CD14-positive monocyte (primary cell): ENCODE results near the gene LRRC4. TPM values are rescaled to one million over a fixed set of nuclear protein-coding genes. Genes with fewer than 3 reads are reported as not detected.

ENCODE experiments used
- DNase-seq, 3 donors: peaks; one replicate each; pipeline ENCODE4 v3.0.0-alpha.2; 2011 to 2022
- H2AFZ ChIP-seq: 2 replicates; pipeline ENCODE4 v1.6.0; 2012; ENCODE audit warnings: mild to moderate bottlenecking, low read depth, low read length, inconsistent platforms; ENCODE audit not compliant: insufficient read depth, poor library complexity, severe bottlenecking
- H3K27ac ChIP-seq, 2 donors: 1 replicate in 1 of 2; 2 replicates in 1 of 2; pipeline ENCODE4 v1.5.1; 2012 to 2013; ENCODE audit warnings: low read length in 2 of 2, control low read depth in 1 of 2, inconsistent platforms in 1 of 2, low read depth in 1 of 2, mild to moderate bottlenecking in 1 of 2
- H3K27me3 ChIP-seq, 2 donors: one replicate each; pipeline versions ENCODE4 v1.6.0 to v1.6.1; 2011 to 2013; ENCODE audit warnings: low read length in 2 of 2; ENCODE audit not compliant: control insufficient read depth in 2 of 2, insufficient read depth in 2 of 2
- H3K36me3 ChIP-seq, 2 donors: replicated peaks in 1 of 2; 1 replicate in 1 of 2; 2 replicates in 1 of 2; pipeline versions ENCODE4 v1.5.1 to v1.6.1; 2012 to 2013; ENCODE audit warnings: low read length in 2 of 2, control low read depth in 1 of 2, inconsistent platforms in 1 of 2, mild to moderate bottlenecking in 1 of 2; ENCODE audit not compliant: insufficient read depth in 2 of 2, control insufficient read depth in 1 of 2
- H3K4me1 ChIP-seq, 2 donors: 1 replicate in 1 of 2; 2 replicates in 1 of 2; pipeline versions ENCODE4 v1.5.1 to v1.6.1; 2012 to 2013; ENCODE audit warnings: low read length in 2 of 2, control low read depth in 1 of 2, inconsistent platforms in 1 of 2, mild to moderate bottlenecking in 1 of 2, moderate library complexity in 1 of 2; ENCODE audit not compliant: insufficient read depth in 2 of 2, control insufficient read depth in 1 of 2
- H3K4me2 ChIP-seq: replicated peaks from 2 replicates; pipeline ENCODE3; 2012; ENCODE audit warnings: low read length, moderate library complexity, mild to moderate bottlenecking; ENCODE audit not compliant: poor library complexity, severe bottlenecking; ENCODE audit errors: extremely low read depth
- H3K4me3 ChIP-seq, 3 experiments: fragments of 200-600 bp in 1 of 3; sonication (generic) in 1 of 3; replicated peaks in 1 of 3; 1 replicate in 2 of 3; 2 replicates in 1 of 3; pipeline ENCODE4 v1.5.1; 2011 to 2013; ENCODE audit warnings: low read length in 3 of 3, mild to moderate bottlenecking in 3 of 3, control low read depth in 2 of 3, low read depth in 2 of 3, inconsistent platforms in 1 of 3, moderate library complexity in 1 of 3
- H3K79me2 ChIP-seq: 2 replicates; pipeline ENCODE4 v1.6.0; 2012; ENCODE audit warnings: mild to moderate bottlenecking, control low read depth, inconsistent platforms, low read length, moderate library complexity; ENCODE audit not compliant: insufficient read depth
- H3K9ac ChIP-seq: 2 replicates; pipeline ENCODE4 v1.6.0; 2017; ENCODE audit warnings: low read length, mild to moderate bottlenecking; ENCODE audit not compliant: insufficient read depth, poor library complexity, severe bottlenecking
- H3K9me3 ChIP-seq, 2 donors: replicated peaks in 1 of 2; 1 replicate in 1 of 2; 2 replicates in 1 of 2; pipeline versions ENCODE4 v1.5.1 to v1.6.1; 2012 to 2013; ENCODE audit warnings: low read length in 2 of 2, control low read depth in 1 of 2; ENCODE audit not compliant: control insufficient read depth in 1 of 2, insufficient read depth in 1 of 2
- H4K20me1 ChIP-seq: 2 replicates; pipeline ENCODE4 v1.6.0; 2012; ENCODE audit warnings: mild to moderate bottlenecking, low read length, control low read depth, moderate library complexity; ENCODE audit not compliant: insufficient read depth
- H3K27ac Mint-ChIP-seq, 7 donors: one replicate each; pipeline ENCODE4 v1.8.0; 2020; ENCODE audit warnings: mild to moderate bottlenecking in 7 of 7, mixed read lengths in 7 of 7, moderate library complexity in 6 of 7, inconsistent platforms in 2 of 7
- H3K27me3 Mint-ChIP-seq, 3 donors: one replicate each; pipeline ENCODE4 v1.8.0; 2021 to 2022; ENCODE audit warnings: low read depth in 3 of 3, mild to moderate bottlenecking in 3 of 3, mixed read lengths in 3 of 3, moderate library complexity in 3 of 3, inconsistent platforms in 1 of 3
- H3K36me3 Mint-ChIP-seq, 2 donors: one replicate each; pipeline ENCODE4 v1.8.0; 2020; ENCODE audit warnings: mixed read lengths in 2 of 2, inconsistent platforms in 1 of 2, mild to moderate bottlenecking in 1 of 2
- H3K4me1 Mint-ChIP-seq: one replicate; pipeline ENCODE4 v1.8.0; 2020; ENCODE audit warnings: mild to moderate bottlenecking, mixed read lengths
- H3K4me3 Mint-ChIP-seq, 2 donors: one replicate each; pipeline ENCODE4 v1.8.0; 2020; ENCODE audit warnings: mild to moderate bottlenecking in 2 of 2, mixed read lengths in 2 of 2, moderate library complexity in 1 of 2
- H3K9me3 Mint-ChIP-seq, 7 donors: one replicate each; pipeline ENCODE4 v1.8.0; 2020 to 2022; ENCODE audit warnings: mixed read lengths in 7 of 7, mild to moderate bottlenecking in 6 of 7, moderate library complexity in 6 of 7, inconsistent platforms in 2 of 7
- CTCF ChIP-seq: fragments of 200-600 bp; IDR thresholded peaks from one replicate; pipeline ENCODE4 v1.8.0; 2022; ENCODE audit warnings: antibody characterized with exemption, mild to moderate bottlenecking
- WGBS: methylation state at CpG from one replicate; pipeline ENCODE4 v1.1.5; 2013; ENCODE audit warnings: missing lambda C conversion rate; ENCODE audit not compliant: insufficient coverage; 5-methylcytosine and 5-hydroxymethylcytosine counted together
- intact Hi-C, 2 donors: fragments of 100-400 bp; cut with micrococcal nuclease; formaldehyde crosslinking; loops; one replicate each; pipeline versions ENCODE4 v1.15.0 to v1.15.1; 2023
- polyA plus RNA-seq, 3 donors: library from polyadenylated mRNA; depleted of rRNA in 1 of 3; unstranded in 2 of 3; stranded (reverse) in 1 of 3; fragments of 300-500 nt in 2 of 3; fragments of >200 nt in 1 of 3; fragmentation: Illumina TruSeq in 2 of 3; gene quantifications; 1 replicate in 2 of 3; 2 replicates in 1 of 3; pipeline ENCODE4 v1.2.3, GENCODE V29; 2012 to 2021

Gene LRRC4
- polyA plus RNA-seq, 3 donors: 0.12 to 3.3 (median 0.91) TPM

DNA sequence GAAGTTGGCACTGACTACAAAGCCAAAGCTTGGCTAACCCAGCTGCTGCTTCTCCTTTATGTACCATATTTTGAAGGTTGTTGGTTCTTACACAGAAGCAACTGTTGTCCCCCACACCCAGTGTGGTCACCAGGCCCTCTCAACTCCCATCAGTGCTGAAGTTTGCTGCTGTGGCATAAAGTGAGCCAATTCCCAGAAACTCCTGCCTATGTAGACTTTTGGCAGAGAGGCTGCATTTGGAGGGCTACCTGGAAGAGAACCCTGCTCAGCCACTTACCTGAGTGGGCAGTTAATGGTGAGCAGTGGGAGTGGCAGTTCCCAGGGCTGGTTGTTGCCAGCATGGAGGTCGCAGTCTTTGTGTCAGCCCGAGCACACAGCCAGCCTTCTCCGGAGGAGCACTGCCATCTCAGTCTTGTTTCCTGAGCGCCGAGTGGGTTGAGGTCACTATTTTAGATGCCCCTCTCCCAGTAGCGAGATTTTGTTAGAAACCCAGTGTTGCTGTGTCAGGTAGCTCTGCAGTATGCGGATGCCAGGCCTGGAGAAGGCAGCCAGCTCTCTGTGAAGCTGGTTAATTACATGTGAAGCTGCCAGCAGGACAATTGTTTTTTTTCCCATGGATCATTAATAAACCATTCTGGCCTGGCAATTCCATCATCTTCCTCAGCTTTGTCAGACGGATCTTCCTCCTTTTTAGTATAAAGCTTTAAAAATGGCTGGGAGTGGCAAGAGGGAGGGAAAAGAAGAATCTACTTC is 24.5 kb downstream of the LRRC4 start:
- Histone ChIP-seq H3K36me3 (peaks cover 12 to 71% of the 10 kb centered on the region in 2 donors), H3K4me2 (no peak overlapping the region), H3K27me3 (no peaks in the 10 kb centered on the region), H3K79me2 (no peaks in the 10 kb centered on the region), H3K4me3 (no peak overlapping the region), H3K9ac (no peak overlapping the region), H3K9me3 (no peaks in the 10 kb centered on the region), H4K20me1 (peaks cover 52% of the 10 kb centered on the region), H2AFZ (no peak overlapping the region), H3K27ac (no peak overlapping the region), H3K4me1 (peaks cover 21 to 25% of the 10 kb centered on the region in 2 donors)
- intact Hi-C loops: no loop called here
- Mint-ChIP-seq H3K4me3 (no peak overlapping the region), H3K27me3 (peaks cover 0 to 2% (median 0%) of the 10 kb centered on the region in 3 donors), H3K27ac (peak overlapping the region in 1 of 7 donors; percentile 1), H3K36me3 (peaks cover 40 to 55% of the 10 kb centered on the region in 2 donors), H3K4me1 (peaks cover 26% of the 10 kb centered on the region), H3K9me3 (no peaks in the 10 kb centered on the region)
- DNase-seq: no peak
- TF ChIP-seq CTCF: no peak
- 96% methylated on average over 7 of the region's 8 CpGs for WGBS

DNA sequence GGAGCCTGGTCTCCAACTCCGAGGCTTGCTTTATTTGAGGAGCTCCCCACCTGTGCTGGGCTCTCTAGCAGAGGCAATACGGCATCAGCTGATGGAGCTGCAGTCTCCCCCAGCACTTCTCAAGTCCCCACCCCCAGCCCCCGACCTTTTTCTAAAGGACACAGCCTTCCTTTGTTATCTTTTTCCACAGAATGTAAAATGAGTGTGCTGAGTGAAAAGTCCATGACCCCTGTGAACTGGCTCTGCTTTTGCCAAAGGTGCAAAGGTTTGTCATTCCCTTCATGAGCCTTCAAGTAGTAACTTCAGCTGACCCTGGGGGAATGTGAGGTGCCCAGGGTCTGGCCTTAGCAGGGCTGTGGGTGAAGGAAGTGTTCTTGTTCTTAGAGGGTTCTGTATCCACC is 25.5 kb downstream of the LRRC4 start:
- H3K36me3 ChIP-seq: peaks cover 12 to 67% of the 10 kb centered on the region in 2 donors
- Mint-ChIP-seq H3K36me3 (peaks cover 44 to 49% of the 10 kb centered on the region in 2 donors), H3K4me1 (peaks cover 32% of the 10 kb centered on the region), H3K9me3 (no peaks in the 10 kb centered on the region), H3K4me3 (no peak overlapping the region), H3K27ac (no peak overlapping the region), H3K27me3 (peaks cover 0 to 3% (median 0%) of the 10 kb centered on the region in 3 donors)
- no peak overlapping the region for H3K4me2 ChIP-seq
- no peaks in the 10 kb centered on the region for H3K27me3 ChIP-seq
- intact Hi-C loops: no loop called here
- no peaks in the 10 kb centered on the region for H3K9me3 ChIP-seq
- TF ChIP-seq CTCF: no peak
- DNase-seq: no peak
- no peak overlapping the region for H3K27ac ChIP-seq
- H4K20me1 ChIP-seq: peaks cover 45% of the 10 kb centered on the region
- no peak overlapping the region for H3K9ac ChIP-seq
- 94% methylated on average over 2 of the region's 3 CpGs for WGBS
- no peak overlapping the region for H2AFZ ChIP-seq
- no peak overlapping the region for H3K4me3 ChIP-seq
- H3K4me1 ChIP-seq: peaks cover 26 to 32% of the 10 kb centered on the region in 2 donors
- H3K79me2 ChIP-seq: no peaks in the 10 kb centered on the region
